MCF 10A (cell line): ENCODE results near the gene CTAGE9. TPM values are rescaled to one million over a fixed set of nuclear protein-coding genes. Genes with fewer than 3 reads are reported as not detected.

Experiments used
- BruUV-seq: library from RNA; stranded (reverse); fragments of 400-500 nt; replicated peaks from 2 replicates; lab custom pipeline; 2021; lab: Mats Ljungman, UMichigan
- CTCF ChIA-PET: fragments of 300-600 bp; sonication (Branson Sonifier 250); formaldehyde crosslinking; extraction: SDS; loops from one replicate; lab custom pipeline; 2021; ENCODE audit warnings: antibody characterized with exemption, inconsistent platforms; lab: Yijun Ruan, JAX
- POLR2A ChIA-PET: fragments of 300-600, 350-650 bp; sonication (Branson Sonifier 250); formaldehyde crosslinking; extraction: SDS; loops from one replicate; lab custom pipeline; 2020; ENCODE audit warnings: antibody characterized with exemption, inconsistent platforms; lab: Yijun Ruan, JAX
- DNase-seq: peaks from one replicate; pipeline ENCODE4 v3.0.0-alpha.2; 2018; ENCODE audit not compliant: unreplicated experiment
- H3K27ac Mint-ChIP-seq: one replicate; pipeline ENCODE4 v1.8.0; 2022; ENCODE audit warnings: mild to moderate bottlenecking, low read depth, mixed read lengths; ENCODE audit not compliant: unreplicated experiment
- H3K27me3 Mint-ChIP-seq: one replicate; pipeline ENCODE4 v1.8.0; 2022; ENCODE audit warnings: mixed read lengths; ENCODE audit not compliant: insufficient read depth, unreplicated experiment
- H3K36me3 Mint-ChIP-seq: one replicate; pipeline ENCODE4 v1.8.0; 2022; ENCODE audit warnings: mild to moderate bottlenecking, moderate library complexity, mixed read lengths; ENCODE audit not compliant: insufficient read depth, unreplicated experiment
- H3K4me1 Mint-ChIP-seq: one replicate; pipeline ENCODE4 v1.8.0; 2022; ENCODE audit warnings: mixed read lengths; ENCODE audit not compliant: insufficient read depth, unreplicated experiment
- H3K4me3 Mint-ChIP-seq: one replicate; pipeline ENCODE4 v1.8.0; 2022; ENCODE audit warnings: mild to moderate bottlenecking, moderate library complexity, mixed read lengths; ENCODE audit not compliant: unreplicated experiment
- H3K9me3 Mint-ChIP-seq: one replicate; pipeline ENCODE4 v1.8.0; 2022; ENCODE audit warnings: mixed read lengths; ENCODE audit not compliant: unreplicated experiment
- CTCF ChIP-seq: fragments of 200-600 bp; IDR thresholded peaks from one replicate; pipeline ENCODE4 v1.8.0; 2022; ENCODE audit warnings: antibody characterized with exemption, mild to moderate bottlenecking; ENCODE audit not compliant: unreplicated experiment
- intact Hi-C: fragments of 100-400 bp; cut with micrococcal nuclease; formaldehyde crosslinking; loops from 2 replicates; pipeline ENCODE4 v1.14.1; 2022
- total RNA-seq: library from RNA; stranded (reverse); gene quantifications from 2 replicates; pipeline ENCODE4 v1.2.3, GENCODE V29; 2022

The CTAGE9 gene
- total RNA-seq, 1 experiment from 2014 or later, result not detected

DNA sequence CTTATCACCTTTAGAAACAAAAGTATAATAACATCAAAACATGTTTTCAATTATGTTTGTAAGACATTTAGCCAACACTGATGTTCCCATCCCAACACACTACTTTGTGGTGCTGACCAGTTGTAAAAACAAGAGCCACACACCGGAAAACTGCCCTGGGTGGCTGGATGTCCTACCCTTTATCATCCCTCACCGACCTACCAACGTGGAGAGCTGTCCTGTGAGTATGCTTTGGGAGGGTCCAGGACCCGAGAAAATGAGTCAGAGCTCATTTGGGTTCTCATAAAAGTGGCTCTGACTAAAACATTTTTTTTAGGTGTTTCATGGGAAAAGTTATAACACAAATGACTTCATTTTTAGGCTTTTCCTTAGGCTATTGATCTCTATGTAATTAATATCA, 29.3 kb upstream of the CTAGE9 start:
- no peak overlapping the region for H3K4me3 Mint-ChIP-seq
- no TSS peak for BruUV-seq
- H3K27ac Mint-ChIP-seq, result no peak overlapping the region
- no peak for DNase-seq
- H3K27me3 Mint-ChIP-seq, result no peaks in the 10 kb centered on the region
- H3K9me3 Mint-ChIP-seq, result no peaks in the 10 kb centered on the region
- H3K4me1 Mint-ChIP-seq, result no peaks in the 10 kb centered on the region
- CTCF ChIA-PET, result interaction anchor here (1.4 kb wide), 1 partner anchor 175 kb away, joined by 3 read pairs; no protein-coding TSS in a partner anchor
- no peak for TF ChIP-seq CTCF
- POLR2A ChIA-PET, result interaction anchor here (1.0 kb wide), 1 partner anchor 10 kb away, joined by 3 read pairs; no protein-coding TSS in a partner anchor
- intact Hi-C loops, result no loop called here
- no peaks in the 10 kb centered on the region for H3K36me3 Mint-ChIP-seq

DNA sequence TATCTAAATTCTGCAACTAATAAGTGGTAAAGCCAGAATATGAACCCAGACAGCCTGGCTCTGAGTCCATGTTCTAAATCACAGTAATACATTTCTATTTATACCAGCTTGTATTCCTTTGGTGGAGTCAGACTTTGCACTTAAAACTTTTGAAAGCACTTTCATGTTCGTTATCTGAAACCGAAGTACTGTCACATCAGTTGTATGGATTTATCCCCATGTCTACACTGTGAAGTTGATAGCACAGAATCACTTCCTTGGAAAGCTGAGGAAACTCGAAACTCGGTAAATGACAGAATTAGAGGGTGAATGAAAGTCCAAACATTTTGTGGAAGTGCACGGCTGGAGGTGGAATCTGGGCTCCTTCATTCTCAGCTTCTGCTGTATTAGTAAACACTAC, 28.3 kb upstream of the CTAGE9 start:
- no peak overlapping the region for H3K4me3 Mint-ChIP-seq
- BruUV-seq, result no TSS peak
- H3K27me3 Mint-ChIP-seq, result no peaks in the 10 kb centered on the region
- no peak overlapping the region for H3K27ac Mint-ChIP-seq
- no peaks in the 10 kb centered on the region for H3K9me3 Mint-ChIP-seq
- no peak for DNase-seq
- TF ChIP-seq CTCF, result no peak
- no peaks in the 10 kb centered on the region for H3K36me3 Mint-ChIP-seq
- intact Hi-C loops, result no loop called here
- H3K4me1 Mint-ChIP-seq, result no peaks in the 10 kb centered on the region
- ChIA-PET CTCF (no interaction called here), POLR2A (interaction anchor here (1.0 kb wide), 1 partner anchor 9 kb away, joined by 3 read pairs; no protein-coding TSS in a partner anchor)

DNA sequence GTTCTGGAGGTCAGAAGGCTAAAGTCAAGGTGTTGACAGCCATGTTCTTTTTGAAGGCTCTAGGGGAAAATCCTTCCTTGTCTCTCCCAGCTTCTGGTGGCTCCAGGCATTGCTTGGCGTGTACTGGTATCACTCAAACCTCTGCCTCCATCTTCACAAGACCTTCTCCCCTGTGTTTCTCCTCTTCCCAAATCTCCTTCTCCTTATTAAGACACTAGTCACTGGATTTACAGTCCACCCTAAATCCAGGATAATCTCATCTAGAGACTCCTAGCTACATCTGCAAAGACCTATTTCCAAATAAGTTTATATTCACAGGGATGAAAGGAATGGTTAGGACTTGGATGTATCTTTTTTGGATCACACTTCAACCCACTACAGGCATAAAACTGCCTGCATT, 26.0 kb upstream of the CTAGE9 start:
- Mint-ChIP-seq H3K9me3 (no peaks in the 10 kb centered on the region), H3K4me3 (no peak overlapping the region), H3K4me1 (peaks cover 4% of the 10 kb centered on the region), H3K36me3 (no peaks in the 10 kb centered on the region), H3K27me3 (no peaks in the 10 kb centered on the region), H3K27ac (no peak overlapping the region)
- intact Hi-C loops, result no loop called here
- no peak for DNase-seq
- no TSS peak for BruUV-seq
- POLR2A ChIA-PET, result interaction anchor here (0.7 kb wide), 1 partner anchor 47 kb away, joined by 3 read pairs; no protein-coding TSS in a partner anchor
- no peak for TF ChIP-seq CTCF
- CTCF ChIA-PET, result interaction anchor here (0.6 to 1.7 kb wide), 3 partner anchors 9 to 42 kb away, joined by 4 to 10 read pairs (median 5); no protein-coding TSS in a partner anchor

DNA sequence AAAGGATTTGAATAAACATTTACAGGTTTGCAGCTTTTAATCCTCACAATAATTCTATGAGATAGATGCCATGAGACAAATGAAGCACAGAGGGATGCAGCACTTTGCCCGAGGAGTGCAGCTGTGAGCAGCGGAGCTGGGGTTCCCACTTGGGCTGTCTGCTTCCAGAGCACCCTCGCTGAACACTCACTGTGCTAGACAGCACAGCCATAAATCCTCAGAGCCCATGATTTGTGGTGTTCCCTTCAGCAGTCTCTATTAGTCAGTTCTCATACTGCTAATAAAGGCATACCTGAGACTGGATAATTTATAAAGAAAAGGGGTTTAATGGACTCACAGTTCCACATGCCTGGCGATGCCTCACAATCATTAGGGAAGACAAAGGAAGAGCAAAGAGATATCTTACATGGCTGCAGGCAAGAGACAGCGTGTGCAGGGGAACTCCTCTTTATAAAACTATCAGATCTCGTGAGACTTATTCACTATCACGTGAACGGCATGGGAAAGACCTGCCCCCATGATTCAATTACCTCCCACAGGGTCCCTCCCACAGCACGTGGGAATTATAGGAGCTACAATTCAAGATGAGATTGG, 25.3 kb upstream of the CTAGE9 start:
- no peaks in the 10 kb centered on the region for H3K9me3 Mint-ChIP-seq
- H3K4me1 Mint-ChIP-seq, result peaks cover 4% of the 10 kb centered on the region
- ChIA-PET POLR2A (no interaction called here), CTCF (interaction anchor here (0.6 to 1.7 kb wide), 3 partner anchors 9 to 41 kb away, joined by 4 to 10 read pairs (median 5); no protein-coding TSS in a partner anchor)
- intact Hi-C loops, result no loop called here
- no peaks in the 10 kb centered on the region for H3K36me3 Mint-ChIP-seq
- H3K27ac Mint-ChIP-seq, result no peak overlapping the region
- H3K4me3 Mint-ChIP-seq, result no peak overlapping the region
- no peak for TF ChIP-seq CTCF
- no TSS peak for BruUV-seq
- DNase-seq, result no peak
- H3K27me3 Mint-ChIP-seq, result no peaks in the 10 kb centered on the region
